Measurements from ENCODE around the gene GNAS-AS1.

- TF ChIP-seq YY1 (IDR thresholded peaks at IDR 0.05; ENCODE audit: insufficient read depth, insufficient read length), result no peak
- TF ChIP-seq SUZ12 (IDR thresholded peaks at IDR 0.05; ENCODE audit: extremely low read depth, insufficient read depth, insufficient read length), result no peak
- no peak for TF ChIP-seq ZNF274 (IDR thresholded peaks at IDR 0.05; ENCODE audit: low read depth, low read length)
Observed at GRCh38 chr20:58794510-58795180, 56.1 kb downstream of the GNAS-AS1 start.

All from NT2/D1 (cell line).